Stomach (tissue), 9 donors: ENCODE measurements around the gene IGLL1. TPM values are rescaled to one million over a fixed set of nuclear protein-coding genes. Genes with fewer than 3 reads are reported as not detected.
A peak's percentile ranks its signal among the peaks of the same experiment; 100 is the strongest.

Experiments used
- DNase-seq, 2 donors: peaks; one replicate each; pipeline versions ENCODE4 v3.0.0 to v3.0.0-alpha.2; 2013 to 2019
- H3K27ac ChIP-seq, 5 donors: fragments of 200-600 bp in 4 of 5; sonication (generic) in 4 of 5; one replicate each; pipeline ENCODE4 v1.5.1; 2013 to 2019; ENCODE audit warnings: mild to moderate bottlenecking in 1 of 5, moderate library complexity in 1 of 5
- H3K27me3 ChIP-seq, 3 donors: fragments of 200-600 bp; sonication (generic); one replicate each; pipeline ENCODE4 v1.5.1; 2017 to 2019; ENCODE audit warnings: mixed run types in 1 of 3
- H3K36me3 ChIP-seq, 4 donors: fragments of 200-600 bp; sonication (generic); 1 replicate in 3 of 4; 2 replicates in 1 of 4; pipeline ENCODE4 v1.5.1; 2016 to 2019
- H3K4me1 ChIP-seq, 4 donors: fragments of 200-600 bp; sonication (generic); one replicate each; pipeline ENCODE4 v1.5.1; 2016 to 2019
- H3K4me3 ChIP-seq, 4 donors: fragments of 200-600 bp; sonication (generic) in 3 of 4; one replicate each; pipeline ENCODE4 v1.5.1; 2016 to 2019; ENCODE audit warnings: mild to moderate bottlenecking in 1 of 4
- H3K9me3 ChIP-seq, 4 donors: fragments of 200-600 bp; sonication (generic); one replicate each; pipeline ENCODE4 v1.5.1; 2016 to 2019
- CTCF ChIP-seq, 7 experiments: fragments of 450-650 bp in 4 of 7; fragments of 200-600 bp in 3 of 7; sonication (generic) in 3 of 7; IDR thresholded peaks; one replicate each; pipeline ENCODE4 v1.5.1; 2016 to 2019; ENCODE audit warnings: antibody characterized with exemption in 7 of 7, control low read depth in 2 of 7, mild to moderate bottlenecking in 1 of 7
- EP300 ChIP-seq: sonication (generic); formaldehyde crosslinking; IDR thresholded peaks from one replicate; pipeline ENCODE4 v1.6.1; 2017; ENCODE audit warnings: antibody characterized with exemption
- POLR2A ChIP-seq, 4 donors: fragments of 450-650 bp; IDR thresholded peaks; one replicate each; pipeline ENCODE4 v1.6.1; 2016; ENCODE audit warnings: antibody characterized with exemption in 4 of 4, control low read depth in 2 of 4, mild to moderate bottlenecking in 1 of 4, moderate library complexity in 1 of 4
- POLR2AphosphoS5 ChIP-seq, 3 donors: sonication (generic); formaldehyde crosslinking; IDR thresholded peaks; one replicate each; pipeline ENCODE4 v1.6.1; 2016; ENCODE audit warnings: antibody characterized with exemption in 3 of 3
- WGBS, 5 donors: extraction: QIAGEN DNeasy Blood & Tissue Kit in 3 of 5; methylation state at CpG; one replicate each; pipeline versions ENCODE4 v1.1.5 to v1.1.7; 2013 to 2018; 5-methylcytosine and 5-hydroxymethylcytosine counted together
- intact Hi-C: fragments of 100-400 bp; cut with DNase I; formaldehyde crosslinking; loops from one replicate; pipeline ENCODE4 v1.15.1; 2023; ENCODE audit warnings: low total_unique reads
- polyA plus RNA-seq, 3 donors: library from polyadenylated mRNA; stranded (reverse); fragments of 200-250 nt; gene quantifications; one replicate each; pipeline ENCODE4 v1.2.3, GENCODE V29; 2013
- total RNA-seq, 5 donors: library from RNA; depleted of rRNA; stranded (reverse); fragments of >200 nt; gene quantifications; one replicate each; pipeline versions ENCODE4 v1.1.0 to v1.2.3, GENCODE V29; 2014 to 2016
- donor health status: healthy with polysubstance abuse.
- donor health status: Bipolar disorder and iron deficiency.
- donor health status: healthy.

IGLL1 gene
- total and polyA plus RNA-seq, 8 donors = 0.55 TPM; not detected in 7

- no peak overlapping the region for H3K27ac ChIP-seq
- no peaks in the 10 kb centered on the region for H3K9me3 ChIP-seq
- H3K36me3 ChIP-seq = no peaks in the 10 kb centered on the region
- WGBS, 5 donors = 91 to 95% (median 93%) methylated on average over 10 of the region's 10 CpGs
- no peak for TF ChIP-seq CTCF (IDR thresholded peaks at IDR 0.05)
- TF ChIP-seq EP300 = no peak
- no peak for TF ChIP-seq POLR2AphosphoS5 (IDR thresholded peaks at IDR 0.05)
- TF ChIP-seq POLR2A (IDR thresholded peaks at IDR 0.05) = no peak
- intact Hi-C loops = no loop called here
- no peak for DNase-seq
- peaks cover 15 to 18% (median 16%) of the 10 kb centered on the region in 4 donors for H3K4me1 ChIP-seq
- no peak overlapping the region for H3K4me3 ChIP-seq
- H3K27me3 ChIP-seq = peaks cover 0 to 28% (median 23%) of the 10 kb centered on the region in 3 donors
Measured at GRCh38 chr22:23569716-23570115, 10.4 kb downstream of the IGLL1 start.

GRCh38 chr22:23569291-23569690, 10.8 kb downstream of the IGLL1 start:
- 75 to 88% (median 81%) methylated on average over 6 to 8 of the region's 8 CpGs for WGBS, 5 donors
- intact Hi-C loops = no loop called here
- peaks cover 15 to 18% (median 16%) of the 10 kb centered on the region in 4 donors for H3K4me1 ChIP-seq
- H3K27me3 ChIP-seq = peaks cover 0 to 32% (median 26%) of the 10 kb centered on the region in 3 donors
- no peaks in the 10 kb centered on the region for H3K36me3 ChIP-seq
- H3K9me3 ChIP-seq = no peaks in the 10 kb centered on the region
- TF ChIP-seq EP300 = no peak
- no peak for TF ChIP-seq CTCF (IDR thresholded peaks at IDR 0.05)
- TF ChIP-seq POLR2AphosphoS5 (IDR thresholded peaks at IDR 0.05) = no peak
- no peak for TF ChIP-seq POLR2A (IDR thresholded peaks at IDR 0.05)
- H3K27ac ChIP-seq = no peak overlapping the region
- DNase-seq = no peak
- H3K4me3 ChIP-seq = no peak overlapping the region

- no peaks in the 10 kb centered on the region for H3K9me3 ChIP-seq
- peak in 1 of 2 donors; percentile 23 for DNase-seq
- H3K27ac ChIP-seq = no peak overlapping the region
- peaks cover 15 to 18% (median 16%) of the 10 kb centered on the region in 4 donors for H3K4me1 ChIP-seq
- intact Hi-C loops = no loop called here
- 66 to 88% (median 67%) methylated on average over 24 to 37 of the region's 37 CpGs for WGBS, 5 donors
- peaks cover 0 to 56% (median 26%) of the 10 kb centered on the region in 3 donors for H3K27me3 ChIP-seq
- peak overlapping the region; percentile 47 to 62 (median 52) for H3K4me3 ChIP-seq
- TF ChIP-seq CTCF (IDR thresholded peaks at IDR 0.05) = no peak
- TF ChIP-seq POLR2A (IDR thresholded peaks at IDR 0.05) = no peak
- TF ChIP-seq EP300 = no peak
- TF ChIP-seq POLR2AphosphoS5 (IDR thresholded peaks at IDR 0.05) = no peak
- H3K36me3 ChIP-seq = no peaks in the 10 kb centered on the region
Measured at GRCh38 chr22:23566705-23567475, 13.2 kb downstream of the IGLL1 start.

- Histone ChIP-seq H3K4me1 (peaks cover 15 to 18% (median 16%) of the 10 kb centered on the region in 4 donors), H3K9me3 (no peaks in the 10 kb centered on the region), H3K27ac (no peak overlapping the region), H3K36me3 (no peaks in the 10 kb centered on the region), H3K27me3 (peaks cover 0 to 64% (median 27%) of the 10 kb centered on the region in 3 donors), H3K4me3 (peak overlapping the region; percentile 47 to 62 (median 52))
- TF ChIP-seq CTCF (IDR thresholded peaks at IDR 0.05) = no peak
- TF ChIP-seq EP300 = no peak
- no peak for TF ChIP-seq POLR2A (IDR thresholded peaks at IDR 0.05)
- TF ChIP-seq POLR2AphosphoS5 (IDR thresholded peaks at IDR 0.05) = no peak
- DNase-seq = peak in 1 of 2 donors; percentile 81
- intact Hi-C loops = no loop called here
- WGBS, 5 donors = 1 to 2% (median 1%) methylated on average over 32 to 73 of the region's 73 CpGs
Measured at GRCh38 chr22:23565915-23566704, 14.0 kb downstream of the IGLL1 start.
